HG02763 (cell line): ENCODE measurements around the gene IGF1R.

ENCODE experiments used
- ATAC-seq: cut with Tn5 transposase; IDR thresholded peaks from one replicate; pipeline ENCODE4 v1.9.1; 2021; ENCODE audit warnings: mild to moderate bottlenecking, moderate library complexity; ENCODE audit not compliant: unreplicated experiment

Gene IGF1R

DNA sequence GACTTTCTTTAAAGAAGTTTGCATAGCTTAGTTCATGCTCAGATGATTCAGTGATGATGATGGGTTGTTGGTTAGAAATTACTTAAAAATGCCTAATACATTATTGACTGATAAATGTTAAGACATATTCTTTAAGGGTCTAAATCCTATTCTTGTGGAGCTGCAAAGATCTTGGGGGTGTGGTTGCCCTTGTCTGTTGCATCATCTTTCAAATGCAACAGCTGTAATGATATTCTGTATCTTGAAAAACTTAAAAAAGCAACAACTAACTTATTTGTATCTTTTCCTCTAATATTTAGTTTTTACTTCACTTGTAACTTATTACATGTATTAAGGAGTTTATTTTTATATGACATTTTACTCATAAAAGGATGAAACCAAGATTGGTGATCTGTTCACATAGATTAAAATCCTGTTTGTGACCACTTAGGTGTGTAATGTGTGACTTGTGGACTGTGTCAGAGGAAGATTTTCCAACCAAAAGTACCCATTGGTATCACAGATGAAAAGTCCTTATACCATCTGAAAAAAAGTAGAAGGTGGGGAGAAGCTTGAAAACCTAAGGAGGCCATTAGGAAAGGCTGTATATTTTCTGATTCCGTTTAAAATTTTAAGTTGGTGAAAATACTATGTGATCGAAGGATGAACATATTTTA, 142.8 kb downstream of the IGF1R start:
- no peak for ATAC-seq

DNA sequence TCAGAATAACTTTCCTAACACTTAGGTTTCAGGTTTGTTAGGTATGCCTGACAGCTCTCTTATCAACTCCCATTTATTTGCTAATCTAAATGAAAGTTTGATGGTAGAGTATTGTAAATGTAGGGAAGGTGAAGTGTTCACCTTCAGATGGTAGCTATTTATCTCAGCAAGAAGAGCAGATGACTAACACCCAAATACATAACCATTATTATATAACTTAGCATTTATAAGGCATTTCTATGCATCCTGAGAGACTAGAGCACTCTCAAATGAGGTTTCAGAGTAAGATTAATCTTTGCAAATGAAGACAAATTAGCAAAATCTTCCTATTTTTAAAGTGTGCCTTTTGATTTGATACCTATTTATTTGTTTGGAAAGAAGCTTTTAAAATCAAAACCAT, 143.8 kb downstream of the IGF1R start:
- no peak for ATAC-seq

DNA sequence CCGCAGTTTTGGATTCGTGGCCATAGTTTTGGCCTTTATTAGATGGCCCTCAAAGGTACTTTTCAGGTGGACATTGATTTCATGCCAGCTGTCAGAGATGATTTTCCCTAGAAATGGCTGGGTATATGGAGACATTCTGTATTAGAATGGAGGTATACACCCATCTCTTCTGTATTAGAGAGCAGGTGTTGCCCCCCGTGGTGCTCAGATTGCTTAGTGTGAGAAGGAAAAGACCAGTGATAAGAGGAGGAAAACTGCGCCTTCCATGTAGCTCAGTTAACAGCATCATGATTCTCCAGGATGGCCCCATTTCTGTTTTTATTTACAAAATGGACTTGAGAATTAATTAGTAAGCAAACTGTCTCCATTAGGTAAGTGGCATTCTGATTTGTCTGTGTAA, 145.9 kb downstream of the IGF1R start:
- no peak for ATAC-seq

DNA sequence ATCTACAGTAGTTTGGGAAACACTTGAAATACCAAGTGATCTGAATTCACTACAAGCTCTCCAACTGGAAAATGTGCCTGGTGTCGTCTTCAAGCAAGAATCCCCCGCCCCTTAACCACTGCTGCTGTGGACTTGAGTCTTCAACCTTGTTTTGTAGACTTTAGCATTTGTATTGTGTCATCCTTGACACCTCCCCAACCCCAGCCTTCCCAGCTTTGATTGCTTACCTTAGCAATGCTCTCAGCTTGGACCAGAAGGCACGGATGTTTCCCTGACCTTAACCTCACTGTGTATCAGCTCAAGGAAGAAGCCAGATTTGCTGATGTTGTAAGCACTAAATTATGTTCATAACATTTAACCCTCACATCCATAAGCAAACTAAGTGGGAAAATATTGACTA, 146.4 kb downstream of the IGF1R start:
- no peak for ATAC-seq

DNA sequence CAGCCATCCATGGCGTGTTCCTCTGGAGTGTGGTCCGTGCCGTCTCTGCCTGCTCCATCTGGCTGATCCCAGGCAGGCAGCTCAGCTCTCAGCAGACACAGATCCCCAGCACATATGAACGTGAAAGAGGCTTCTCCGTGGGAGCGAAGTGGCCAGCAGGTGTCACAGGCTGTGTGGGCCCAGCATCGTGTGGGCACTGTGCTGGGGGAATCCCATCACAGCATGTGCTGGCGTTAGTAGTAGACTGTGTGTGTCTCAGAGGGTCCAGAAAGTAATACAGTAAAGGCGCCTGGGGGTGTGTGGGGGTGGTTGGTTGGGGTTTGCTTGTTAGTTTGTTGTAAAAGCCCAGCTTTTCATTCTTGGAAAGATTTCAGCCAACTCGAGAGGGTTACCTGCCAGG, 147.6 kb downstream of the IGF1R start:
- no peak for ATAC-seq

DNA sequence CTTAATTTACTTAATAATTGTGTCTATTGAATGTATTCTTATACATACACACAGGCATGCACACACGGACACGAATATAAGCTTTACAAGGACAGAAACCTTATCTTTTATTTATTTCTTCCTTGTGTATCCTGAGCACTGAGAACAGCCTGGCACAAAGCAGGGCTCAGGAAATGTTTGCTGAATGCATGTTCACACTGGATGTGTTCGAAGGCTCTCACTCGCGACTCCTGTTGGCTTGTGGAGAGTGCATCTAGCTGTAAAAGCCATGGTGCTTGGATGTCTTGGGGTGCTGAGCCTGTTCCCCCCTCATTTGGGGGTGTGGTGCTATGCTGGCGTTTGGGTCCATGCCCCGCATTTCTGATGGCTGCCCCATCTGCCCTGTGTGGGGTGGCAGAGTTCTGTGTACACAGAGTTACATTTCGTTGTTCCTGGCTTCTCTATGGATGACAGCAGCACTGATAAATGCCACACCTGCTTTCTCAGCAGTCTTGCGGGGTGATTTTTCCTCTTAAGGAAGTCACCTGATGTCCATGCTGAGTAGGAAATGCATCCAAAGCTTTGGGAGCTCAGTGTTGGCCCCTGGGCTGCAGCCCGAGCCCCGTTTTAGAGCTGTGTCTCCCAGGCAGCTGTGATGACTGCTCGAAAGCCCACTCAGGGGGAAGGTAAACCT, 148.5 kb downstream of the IGF1R start:
- no peak for ATAC-seq

DNA sequence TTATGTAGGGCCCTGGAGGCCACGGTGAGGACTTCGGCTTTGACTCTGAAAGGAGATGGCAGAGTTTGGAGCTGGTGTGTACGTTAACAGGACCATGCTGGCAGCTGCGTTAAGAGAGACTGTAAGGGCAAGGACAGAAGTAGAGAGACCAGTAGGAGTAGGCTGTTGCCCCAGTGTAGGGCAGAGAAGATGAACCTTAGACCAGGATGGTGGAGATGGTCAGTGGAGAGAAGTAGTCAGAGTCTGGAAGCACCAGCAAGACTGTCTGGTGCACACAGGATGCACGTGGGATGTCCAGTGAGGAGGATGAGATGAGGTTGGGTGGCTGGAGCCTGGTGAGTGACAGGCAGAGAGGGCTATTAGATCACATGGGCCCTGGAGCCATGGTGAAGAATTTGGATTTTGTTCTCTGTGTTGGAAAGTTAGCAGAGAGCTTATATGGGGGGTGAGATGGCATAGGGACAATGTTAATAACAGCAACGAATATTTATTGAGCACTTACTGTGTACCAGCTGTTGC, 150.1 kb downstream of the IGF1R start:
- ATAC-seq: no peak

DNA sequence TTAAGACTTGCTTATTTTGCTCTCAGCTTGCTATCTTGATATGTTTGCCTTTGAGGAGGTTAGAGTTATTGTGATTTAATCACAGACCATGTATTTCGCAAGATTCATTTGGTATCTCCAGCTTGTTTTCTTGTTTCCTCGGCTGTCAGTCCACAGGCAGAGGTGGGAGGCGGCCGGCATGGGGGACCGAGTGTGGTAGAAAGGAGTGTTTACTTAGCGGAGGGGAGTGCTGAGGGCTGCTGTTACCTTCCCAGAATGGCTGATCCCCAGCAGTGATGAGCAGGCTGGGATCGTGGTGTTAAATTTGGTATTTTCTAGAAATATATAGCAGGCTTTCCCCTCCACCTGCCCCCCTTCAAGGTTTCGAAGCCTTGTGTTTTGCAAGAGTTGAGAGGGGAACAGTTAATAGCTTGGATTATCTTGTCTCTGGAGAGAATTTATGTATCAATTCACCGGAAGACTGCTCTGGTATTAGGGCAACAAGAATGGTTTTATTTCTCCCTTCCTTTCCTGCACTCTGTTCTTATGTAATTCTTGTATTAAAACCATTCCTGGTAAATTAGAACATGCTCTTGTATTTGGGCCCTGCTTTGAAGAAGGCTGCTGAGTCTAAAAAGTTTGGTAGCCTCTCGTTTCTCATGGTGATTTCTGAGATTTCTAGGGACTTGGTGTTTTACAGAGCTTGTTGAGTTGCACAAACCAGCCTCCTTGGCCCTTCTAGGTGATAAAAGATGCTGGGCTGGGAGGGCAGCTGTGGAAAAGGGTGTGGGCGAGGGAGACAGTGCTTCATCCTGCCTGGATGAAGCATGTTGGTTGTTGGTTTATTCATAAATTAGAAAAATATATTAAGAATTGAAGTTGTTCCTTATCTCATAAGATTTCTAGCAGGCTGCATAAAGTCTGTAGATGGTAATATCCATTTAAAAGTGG, 151.4 kb downstream of the IGF1R start:
- no peak for ATAC-seq

DNA sequence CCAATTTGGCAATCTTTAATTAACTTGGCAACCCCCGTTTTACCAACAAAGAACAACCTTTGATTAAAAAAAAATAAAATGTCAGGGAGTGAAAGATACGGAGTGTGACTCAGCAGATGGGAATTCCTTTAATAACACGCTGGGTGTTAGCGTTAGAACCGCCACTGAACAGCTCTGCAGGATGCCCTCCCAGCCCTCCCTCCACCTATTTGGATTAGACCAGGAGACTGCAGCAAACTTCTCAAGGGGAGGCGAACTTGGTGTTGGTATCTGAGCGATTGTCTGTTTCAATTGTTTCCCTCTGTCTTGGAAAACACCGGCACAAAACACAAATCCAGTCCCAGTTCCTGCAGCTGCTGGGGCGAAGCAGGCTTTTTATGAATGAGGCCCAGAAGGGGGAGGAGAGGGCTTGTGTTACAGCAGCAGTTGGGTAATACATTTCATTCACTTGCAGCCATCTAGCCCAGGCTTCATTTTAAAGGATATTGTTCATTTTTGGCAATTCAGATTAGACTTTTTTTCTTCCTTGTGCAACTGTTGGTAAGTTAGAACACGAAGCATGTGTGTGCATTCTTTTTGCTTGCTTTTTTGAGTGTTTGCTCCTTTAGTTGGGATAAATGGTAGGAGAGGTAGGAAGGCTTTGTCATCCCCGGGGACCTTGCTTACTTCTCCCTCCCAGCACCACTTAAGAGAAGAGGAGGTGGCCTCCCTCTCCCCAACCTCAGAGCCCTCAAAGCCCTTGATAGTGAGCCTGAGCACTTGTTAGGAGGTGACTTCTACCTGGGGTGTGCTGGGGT, 152.3 kb downstream of the IGF1R start:
- no peak for ATAC-seq

DNA sequence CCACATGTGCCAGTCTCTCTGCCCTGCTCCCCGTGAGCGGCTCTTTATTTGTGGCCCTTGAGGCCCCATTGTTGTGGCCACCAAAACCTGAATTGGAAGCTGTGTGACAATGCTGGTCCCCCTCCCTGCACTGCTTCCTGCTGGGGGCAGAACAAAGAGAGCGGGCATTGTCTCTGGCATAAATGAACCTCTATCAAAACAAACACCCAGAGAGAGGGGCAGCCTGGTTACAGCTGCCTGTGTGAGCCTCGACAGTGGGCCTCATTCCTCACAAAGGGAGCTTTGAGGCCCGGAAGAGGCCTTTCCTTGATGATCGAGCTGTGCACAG, 152.9 kb downstream of the IGF1R start:
- ATAC-seq: no peak

DNA sequence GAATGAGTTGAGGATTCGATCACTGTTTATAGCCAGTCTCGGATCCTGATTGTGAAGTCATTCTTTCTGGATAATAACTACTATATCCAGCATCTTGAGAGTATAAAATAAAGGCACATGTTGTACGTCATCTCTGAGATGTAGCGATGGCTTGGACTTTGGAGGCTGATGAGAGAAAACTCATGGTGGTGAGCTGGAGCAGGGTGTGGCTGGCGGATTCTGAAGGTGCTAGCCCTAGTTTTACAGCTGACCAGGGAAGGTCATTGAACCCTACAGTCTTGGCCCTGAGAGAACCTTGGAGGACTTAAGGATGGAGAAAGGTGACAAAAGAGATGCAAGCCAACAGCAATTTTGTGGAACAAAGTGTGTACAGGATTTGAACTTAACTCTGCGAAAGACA, 153.8 kb downstream of the IGF1R start:
- ATAC-seq: no peak

DNA sequence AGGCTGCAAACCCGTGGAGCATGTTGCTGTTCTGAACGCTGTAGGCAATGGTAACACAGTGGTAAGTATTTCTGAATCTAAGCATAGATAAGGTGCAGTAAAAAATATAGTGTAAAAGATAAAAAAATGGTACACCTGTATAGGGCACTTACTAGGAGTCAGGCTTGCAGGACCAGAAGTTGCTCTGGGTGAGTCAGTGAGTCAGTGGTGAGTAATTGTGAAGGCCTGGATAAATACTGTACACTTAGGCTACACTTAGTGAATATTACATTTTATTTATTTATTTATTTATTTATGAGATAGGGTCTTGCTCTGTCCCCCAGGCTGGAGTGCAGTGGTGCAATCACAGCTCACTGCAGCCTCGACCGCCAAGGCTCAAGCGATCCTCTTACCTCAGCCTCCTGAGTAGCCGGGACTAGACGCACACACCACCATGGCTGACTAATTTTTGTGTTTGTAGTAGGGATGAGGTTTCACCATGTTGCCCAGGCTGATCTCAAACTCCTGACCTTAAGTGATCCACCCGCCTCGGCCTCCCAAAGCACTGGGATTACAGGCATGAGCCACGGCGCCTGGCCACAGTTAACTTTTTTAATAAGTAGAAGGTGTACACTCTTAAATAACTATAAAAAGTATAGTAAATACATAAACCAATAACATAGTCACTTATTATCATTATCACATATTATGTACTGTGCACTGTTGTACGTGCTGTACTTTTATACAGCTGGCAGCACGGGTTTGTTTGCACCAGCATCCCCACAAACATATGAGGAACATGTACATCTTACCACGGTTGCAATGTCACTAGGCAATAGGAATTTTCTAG, 155.1 kb downstream of the IGF1R start:
- ATAC-seq: no peak

DNA sequence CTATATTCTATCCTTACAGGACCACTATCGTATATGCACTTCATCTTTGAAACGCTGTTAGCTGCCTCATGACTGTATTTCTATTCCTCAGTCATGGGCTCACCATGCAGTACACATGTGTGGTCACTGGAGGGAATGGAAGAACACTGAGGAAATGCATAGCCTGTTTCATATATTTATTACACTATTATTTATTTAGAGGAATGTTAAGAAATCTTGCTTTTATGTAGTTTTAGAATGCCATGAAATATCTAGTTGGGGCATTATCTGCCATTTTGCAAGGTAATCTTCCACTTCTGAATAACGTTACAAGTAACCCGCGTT, 155.7 kb downstream of the IGF1R start:
- no peak for ATAC-seq

DNA sequence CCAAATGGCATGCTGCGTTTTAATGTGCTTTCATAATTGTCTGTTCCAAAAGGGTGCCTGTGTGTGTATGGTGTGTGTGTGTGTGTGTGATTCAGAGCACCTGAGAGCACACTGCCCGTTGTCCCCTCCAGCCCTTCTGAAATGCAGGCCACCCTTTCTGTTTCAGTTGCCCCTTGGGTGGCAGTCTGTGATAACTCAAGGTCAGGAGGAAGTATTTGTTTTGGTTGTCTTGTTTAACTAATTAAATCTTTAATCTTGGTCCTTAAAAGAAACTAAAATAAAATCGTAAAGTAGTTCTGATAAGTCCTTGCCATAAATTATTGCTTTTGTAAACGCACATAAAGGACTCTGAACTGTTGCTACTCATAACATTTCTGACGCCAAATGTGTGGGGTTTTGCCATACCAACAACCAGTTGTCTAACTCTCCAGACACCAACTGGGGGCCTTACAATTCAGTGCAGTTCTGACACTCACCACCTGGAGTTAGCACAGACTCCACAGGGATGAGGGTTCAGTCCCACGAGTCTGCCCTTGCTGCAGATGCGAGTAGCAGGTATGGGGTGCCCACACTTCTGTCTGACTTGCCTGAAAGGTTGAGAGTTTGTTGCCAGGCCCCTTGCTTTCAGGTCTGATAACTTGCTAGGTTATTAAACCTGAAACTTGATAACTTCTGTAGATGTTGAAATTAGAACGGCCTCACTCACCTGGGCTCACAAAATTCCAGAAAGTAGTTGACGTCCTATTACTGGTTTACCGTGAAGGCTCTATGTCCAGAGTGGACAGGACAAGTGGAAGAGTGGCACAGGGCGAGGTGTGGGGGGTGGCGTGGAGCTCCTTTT, 157.3 kb downstream of the IGF1R start:
- no peak for ATAC-seq

DNA sequence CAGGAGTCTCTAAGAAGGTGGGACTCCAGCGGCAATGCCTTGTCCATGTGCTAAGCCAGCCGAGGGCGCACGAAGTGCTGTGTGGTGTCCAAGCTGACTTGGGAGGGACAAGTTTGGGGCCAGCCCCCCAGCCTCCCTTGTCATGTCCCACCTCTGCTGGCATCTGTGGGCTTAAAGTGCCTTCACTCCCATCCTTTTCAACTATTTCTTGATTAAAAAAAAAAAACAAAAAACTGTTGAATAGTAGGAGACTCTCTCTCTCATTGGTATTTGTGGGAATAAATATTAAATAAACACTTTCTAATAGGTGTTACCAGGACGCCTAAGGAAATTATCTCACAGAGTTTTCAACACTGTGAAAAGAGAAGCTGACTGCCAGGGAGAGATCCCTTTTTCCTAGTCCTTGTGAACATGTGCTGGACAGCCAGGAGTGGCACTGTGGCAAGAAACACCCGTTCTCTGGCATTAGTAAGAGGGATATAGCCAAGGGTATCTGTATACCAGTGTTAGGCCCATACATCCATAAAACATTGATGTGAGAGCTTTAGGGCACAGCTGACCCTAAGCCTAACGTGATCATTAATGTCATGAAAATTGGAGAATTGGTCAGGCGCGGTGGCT, 158.0 kb downstream of the IGF1R start:
- no peak for ATAC-seq

DNA sequence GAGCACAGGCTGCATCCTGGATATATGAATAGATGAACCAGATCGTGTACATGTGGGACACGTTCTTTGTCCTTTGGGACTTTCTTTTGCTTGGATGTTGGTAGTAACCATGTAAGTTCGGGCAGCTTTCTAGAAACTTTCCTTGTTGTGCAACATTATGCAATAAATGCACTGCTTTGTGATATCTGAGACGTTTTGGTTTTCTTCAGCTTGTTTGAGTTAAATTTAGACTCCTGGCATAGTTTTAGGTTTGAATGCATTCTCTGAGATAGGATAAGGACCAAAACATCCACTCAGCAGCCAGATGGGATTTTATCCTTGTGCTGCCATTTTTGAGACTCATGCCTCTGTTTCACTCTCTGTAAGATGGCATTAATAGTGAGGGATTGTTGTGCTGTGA, 158.9 kb downstream of the IGF1R start:
- ATAC-seq: no peak

DNA sequence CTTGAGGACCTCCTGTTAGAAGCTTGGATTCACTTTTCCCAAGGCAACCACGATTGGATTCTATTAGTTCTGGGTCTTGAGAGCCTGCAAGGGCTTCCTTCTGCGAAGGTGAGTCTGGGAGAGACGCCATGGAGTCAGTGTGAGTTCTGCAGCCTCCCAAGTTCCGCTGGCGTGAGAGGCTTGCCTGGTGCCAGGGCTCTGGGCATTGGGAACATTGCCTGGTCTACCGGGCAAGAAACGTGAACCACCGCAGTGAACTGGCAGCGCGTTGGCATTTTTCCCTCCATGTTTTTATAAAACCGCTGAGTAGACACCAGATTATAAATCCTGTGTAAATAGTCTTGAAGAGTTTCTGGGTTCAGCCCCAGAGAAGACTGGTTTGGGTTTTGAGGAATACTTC, 160.9 kb downstream of the IGF1R start:
- ATAC-seq: no peak

DNA sequence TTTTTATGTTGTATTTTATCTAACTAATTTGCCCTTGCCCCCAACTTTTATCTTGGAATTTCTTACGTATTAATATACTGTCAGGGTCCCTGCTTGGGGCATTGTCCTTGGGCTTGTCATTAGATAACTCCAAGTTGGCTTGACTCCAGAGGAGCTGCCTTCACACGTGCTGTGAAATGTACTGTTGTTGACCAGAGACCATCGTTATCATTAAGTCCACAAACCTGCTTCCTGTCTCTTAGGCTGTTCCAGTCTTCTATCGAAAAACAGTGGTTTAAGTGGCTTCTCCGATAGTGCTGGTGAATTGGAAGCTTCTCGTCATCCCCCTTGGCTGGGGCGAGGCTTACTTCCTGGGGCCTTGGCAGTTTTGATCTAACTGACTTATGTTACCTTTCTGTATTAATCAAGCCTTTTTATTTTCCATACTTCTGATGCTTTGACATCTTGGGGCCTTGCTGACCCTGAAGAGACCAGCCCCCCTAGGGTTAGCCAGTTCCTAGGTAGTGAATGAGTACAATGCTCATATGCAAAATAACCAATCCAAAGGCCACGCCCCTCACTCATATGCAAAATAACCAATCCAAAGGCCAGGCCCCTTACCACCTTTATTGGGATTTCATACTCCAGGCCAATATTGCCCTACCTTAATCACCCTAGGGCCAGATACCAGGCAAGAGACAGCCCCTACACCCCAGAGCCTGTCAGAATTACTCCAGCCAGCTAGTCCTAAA, 164.5 kb downstream of the IGF1R start:
- no peak for ATAC-seq
